HG03442 (cell line): Measurements from ENCODE around the gene LRRC26.

Experiments
- ATAC-seq: cut with Tn5 transposase; IDR thresholded peaks from one replicate; pipeline ENCODE4 v1.9.1; 2021; ENCODE audit warnings: mild to moderate bottlenecking, moderate library complexity; ENCODE audit not compliant: unreplicated experiment

The LRRC26 gene

GRCh38 chr9:137168904-137169856 is 671 bp downstream of the LRRC26 start:
- ATAC-seq, result no peak

DNA sequence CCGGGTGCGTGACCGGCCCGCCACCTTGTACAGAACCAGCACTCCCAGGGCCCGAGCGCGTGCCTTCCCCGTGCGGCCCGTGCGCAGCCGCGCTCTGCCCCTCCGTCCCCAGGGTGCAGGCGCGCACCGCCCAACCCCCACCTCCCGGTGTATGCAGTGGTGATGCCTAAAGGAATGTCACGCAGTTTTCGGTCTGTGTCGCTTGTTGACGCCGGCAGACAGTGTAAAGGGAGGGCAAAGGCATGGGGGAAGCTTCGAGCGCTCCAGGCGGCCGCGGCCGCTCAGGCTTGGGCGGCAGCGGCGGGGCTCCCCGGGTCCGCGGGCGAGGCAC is 1.3 kb downstream of the LRRC26 start:
- ATAC-seq, result no peak

GRCh38 chr9:137167747-137168572 is 1.9 kb downstream of the LRRC26 start:
- no peak for ATAC-seq

DNA sequence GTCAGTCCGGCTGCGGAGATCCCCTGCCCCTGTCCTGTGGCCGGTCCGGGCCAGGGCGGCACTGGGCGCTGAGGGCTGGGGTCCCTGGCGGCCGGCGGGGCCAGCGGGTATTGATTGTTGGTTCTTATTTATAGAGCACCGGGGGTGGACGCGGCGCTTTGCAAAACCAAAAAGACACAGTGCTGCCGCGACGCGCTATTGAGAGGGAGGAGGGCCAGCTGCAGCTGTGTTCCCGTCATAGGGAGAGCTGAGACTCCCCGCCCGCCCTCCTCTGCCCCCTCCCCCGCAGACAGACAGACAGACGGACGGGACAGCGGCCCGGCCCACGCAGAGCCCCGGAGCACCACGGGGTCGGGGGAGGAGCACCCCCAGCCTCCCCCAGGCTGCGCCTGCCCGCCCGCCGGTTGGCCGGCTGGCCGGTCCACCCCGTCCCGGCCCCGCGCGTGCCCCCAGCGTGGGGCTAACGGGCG is 2.5 kb downstream of the LRRC26 start:
- no peak for ATAC-seq

DNA sequence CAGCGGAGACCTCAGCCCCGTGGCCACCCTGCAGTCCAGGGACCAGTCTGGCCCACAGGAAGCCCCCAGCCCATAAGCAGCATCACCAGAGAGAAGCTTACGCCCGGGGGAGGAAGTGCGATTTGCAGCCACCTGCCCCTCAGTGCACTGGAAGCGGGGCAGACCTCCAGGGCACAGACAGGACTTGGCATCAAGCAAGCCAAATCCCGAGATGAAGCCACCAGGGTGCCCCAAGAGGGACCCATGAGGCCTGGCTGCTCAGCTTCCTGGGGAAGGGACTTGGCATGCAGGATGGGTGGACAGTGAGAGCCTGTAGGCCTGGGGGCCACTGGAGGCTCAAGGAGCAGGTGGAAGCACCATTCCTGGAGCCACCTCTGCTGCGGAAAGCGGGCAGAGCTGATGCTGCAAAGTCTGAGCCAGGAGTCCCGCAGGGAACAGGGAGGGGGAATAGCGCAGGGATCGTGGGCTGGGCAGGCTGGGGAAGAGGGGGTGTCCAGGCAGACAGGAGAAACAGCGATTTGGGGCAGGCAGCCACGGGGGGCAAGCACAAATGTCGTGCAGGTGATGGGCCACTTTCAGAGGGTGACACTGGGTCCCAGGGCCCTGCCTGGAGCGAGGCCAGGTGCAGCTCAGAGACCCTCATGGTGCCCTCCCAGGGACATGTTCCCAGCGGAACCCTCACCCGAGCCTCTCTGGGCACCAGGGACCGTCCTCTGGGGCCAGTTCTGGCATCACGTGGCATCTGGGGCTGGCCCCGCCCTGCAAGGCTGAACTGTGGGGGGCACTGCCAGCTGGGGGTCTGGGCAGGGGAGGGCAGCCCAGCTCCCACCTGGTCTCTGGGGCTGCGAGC is 3.2 kb downstream of the LRRC26 start:
- ATAC-seq, result no peak

DNA sequence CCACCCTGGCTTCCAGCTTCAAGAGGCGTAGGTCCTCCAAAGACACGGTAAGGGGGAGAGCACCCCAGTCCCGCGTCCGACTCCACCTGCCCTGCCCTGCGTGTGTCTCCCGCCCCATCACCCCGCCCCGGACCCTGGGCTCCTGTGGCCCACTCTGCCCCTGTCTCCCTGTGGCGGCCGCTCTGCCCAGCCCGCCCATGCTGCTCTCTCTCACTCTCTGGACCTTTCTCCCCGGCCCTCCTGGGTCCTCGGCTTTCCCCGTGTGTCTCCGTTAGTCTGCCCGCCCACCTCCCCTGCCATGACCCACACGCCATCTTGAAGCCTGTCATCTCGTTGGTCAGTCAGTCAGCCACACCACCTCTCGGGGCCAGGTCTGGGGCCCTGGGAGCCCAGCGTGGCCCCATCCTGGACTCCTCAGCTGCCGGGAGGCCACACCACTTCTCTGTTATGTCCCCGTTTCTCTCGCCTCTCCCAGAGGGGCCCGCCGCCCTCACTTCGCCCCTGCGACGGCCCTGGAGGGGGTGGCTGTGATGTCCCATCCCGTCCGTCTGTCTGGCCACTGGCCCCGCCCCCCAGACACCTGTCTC is 4.5 kb downstream of the LRRC26 start:
- ATAC-seq, result no peak

- ATAC-seq, result no peak
These were observed 5.2 kb downstream of the LRRC26 start for GRCh38 chr9:137164370-137165249.

- no peak for ATAC-seq
These were observed 6.0 kb downstream of the LRRC26 start for GRCh38 chr9:137163805-137164204.

GRCh38 chr9:137163365-137163715 is 6.5 kb downstream of the LRRC26 start:
- no peak for ATAC-seq

DNA sequence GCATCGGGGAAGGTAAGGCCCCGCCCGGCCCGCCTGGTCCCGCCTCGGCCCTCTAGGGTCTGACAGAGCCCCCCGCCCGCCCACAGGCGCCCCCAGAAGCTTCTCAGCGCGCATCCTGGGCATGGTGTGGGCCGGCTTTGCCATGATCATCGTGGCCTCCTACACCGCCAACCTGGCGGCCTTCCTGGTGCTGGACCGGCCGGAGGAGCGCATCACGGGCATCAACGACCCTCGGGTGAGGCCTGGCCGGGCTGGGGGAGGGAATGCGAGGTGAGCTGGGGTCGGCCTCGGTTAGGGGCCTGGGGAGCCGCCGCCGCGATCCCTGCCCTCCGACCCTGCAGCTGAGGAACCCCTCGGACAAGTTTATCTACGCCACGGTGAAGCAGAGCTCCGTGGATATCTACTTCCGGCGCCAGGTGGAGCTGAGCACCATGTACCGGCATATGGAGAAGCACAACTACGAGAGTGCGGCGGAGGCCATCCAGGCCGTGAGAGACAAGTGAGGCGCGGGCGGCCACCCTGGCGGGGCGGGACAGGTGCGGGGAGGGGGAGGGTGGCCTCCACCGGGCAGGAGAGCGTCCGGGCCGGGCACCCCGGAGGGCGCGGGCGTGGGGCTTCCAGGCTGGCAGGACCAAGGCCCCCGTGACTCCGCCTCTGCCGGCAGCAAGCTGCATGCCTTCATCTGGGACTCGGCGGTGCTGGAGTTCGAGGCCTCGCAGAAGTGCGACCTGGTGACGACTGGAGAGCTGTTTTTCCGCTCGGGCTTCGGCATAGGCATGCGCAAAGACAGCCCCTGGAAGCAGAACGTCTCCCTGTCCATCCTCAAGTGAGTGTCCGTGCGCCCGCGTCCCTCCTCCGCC is 7.1 kb downstream of the LRRC26 start:
- ATAC-seq, result no peak

- no peak for ATAC-seq
These were observed 8.0 kb downstream of the LRRC26 start for GRCh38 chr9:137161558-137162486.

DNA sequence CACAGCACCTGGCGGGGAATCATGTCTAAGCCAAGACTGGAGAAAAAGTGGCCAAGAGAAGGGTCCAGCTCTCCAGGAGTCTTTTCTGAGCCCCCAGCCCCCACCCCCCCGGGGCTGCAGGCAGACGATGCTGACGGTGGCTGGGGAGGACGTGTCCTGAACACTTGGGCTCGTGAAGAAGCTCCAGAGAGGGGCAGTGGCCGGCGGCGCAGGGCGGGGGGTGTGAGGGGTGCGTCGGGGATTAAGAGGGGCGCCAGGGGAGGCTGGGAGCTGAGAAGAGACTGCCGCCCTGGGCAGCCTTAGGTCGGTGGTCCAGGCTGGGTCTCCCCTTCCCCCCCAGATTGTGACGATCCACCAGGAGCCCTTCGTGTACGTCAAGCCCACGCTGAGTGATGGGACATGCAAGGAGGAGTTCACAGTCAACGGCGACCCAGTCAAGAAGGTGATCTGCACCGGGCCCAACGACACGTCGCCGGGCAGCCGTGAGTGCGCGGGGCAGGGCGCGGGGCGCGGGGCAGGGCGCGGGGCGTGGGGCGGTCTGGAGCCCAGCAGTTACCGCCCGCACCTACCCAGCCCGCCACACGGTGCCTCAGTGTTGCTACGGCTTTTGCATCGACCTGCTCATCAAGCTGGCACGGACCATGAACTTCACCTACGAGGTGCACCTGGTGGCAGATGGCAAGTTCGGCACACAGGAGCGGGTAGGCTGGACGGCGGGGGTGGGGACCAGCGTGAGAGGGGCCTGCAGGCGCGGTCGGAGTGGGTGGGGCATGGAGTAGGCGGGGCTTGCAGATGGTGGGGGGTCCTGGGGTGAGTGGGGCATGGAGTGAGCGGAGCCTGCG is 8.9 kb downstream of the LRRC26 start:
- no peak for ATAC-seq

DNA sequence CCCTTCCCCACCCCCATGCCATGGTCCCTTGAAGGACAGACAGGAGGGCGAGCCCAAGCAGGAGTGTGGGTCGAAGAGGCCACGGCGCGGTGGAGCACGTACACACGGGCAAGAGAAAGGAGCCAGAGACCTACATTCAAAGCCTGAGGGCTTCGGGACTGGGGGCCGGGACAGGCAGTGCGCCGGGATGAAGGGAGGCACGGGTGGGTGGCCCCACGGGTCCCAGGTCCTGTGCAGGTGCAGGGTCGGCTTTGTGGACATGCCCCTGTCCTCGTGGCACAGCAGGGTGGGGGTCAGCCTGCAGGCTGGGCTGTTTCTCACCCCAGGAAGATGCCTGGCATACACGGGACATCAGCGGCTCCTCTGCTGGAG is 9.8 kb downstream of the LRRC26 start:
- no peak for ATAC-seq

DNA sequence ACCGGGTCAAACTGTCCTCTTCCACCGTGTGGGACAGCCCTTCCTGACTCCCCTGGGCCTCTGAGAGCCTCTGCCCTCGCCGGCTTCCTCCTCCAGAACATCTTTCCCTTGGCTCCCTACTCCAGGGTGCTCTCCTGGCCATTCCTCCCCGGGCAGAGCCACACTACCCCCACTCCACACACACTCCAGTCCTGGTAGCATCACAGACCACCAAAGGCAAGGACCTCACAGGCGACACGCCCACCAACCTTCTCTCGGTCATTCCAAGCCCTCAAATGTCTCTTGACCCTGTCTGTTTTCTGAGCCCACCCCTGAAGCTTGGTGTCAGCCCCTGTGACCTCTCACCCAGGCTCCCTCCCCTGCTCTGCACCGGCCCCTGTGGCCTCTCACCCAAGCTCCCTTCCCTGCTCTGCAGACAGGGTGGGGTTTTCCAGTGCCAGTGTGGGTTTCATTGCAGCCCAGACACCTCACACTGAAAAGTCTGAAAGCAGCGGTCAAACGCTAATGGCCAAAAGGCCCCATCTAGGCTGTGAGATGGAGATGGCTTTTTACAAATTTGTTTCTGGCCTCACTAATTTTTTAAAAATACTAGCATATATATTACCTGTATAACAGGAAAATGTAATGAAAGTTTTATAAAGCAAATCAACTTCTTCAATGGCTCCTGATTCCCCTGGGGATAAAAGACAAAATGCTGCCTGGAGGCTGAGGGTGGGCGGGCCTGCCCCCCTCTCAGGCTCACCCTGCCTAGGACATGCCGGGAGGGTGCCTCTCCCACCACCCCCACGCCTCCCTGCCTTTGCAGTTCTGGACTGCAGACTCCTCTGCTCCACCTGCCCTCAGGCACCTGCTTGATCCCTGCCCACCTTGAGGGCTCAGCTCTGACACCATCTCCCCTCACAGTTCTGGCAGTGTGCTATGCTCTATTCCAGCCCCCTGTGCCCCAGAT is 10.5 kb downstream of the LRRC26 start:
- ATAC-seq, result no peak

GRCh38 chr9:137158625-137159024 is 11.2 kb downstream of the LRRC26 start:
- ATAC-seq, result no peak
